Fibroblast of lung (primary cell): ENCODE data around the gene ZNF273.

Experiments used
- CTCF ChIP-seq, 2 donors: IDR thresholded peaks in 1 of 2; conservative IDR thresholded peaks in 1 of 2; 1 replicate in 1 of 2; 2 replicates in 1 of 2; pipeline ENCODE4 v1.5.1; 2011 to 2012; ENCODE audit warnings: low read length in 2 of 2, control low read depth in 1 of 2, inconsistent platforms in 1 of 2, low read depth in 1 of 2, mild to moderate bottlenecking in 1 of 2
- EZH2 ChIP-seq: IDR thresholded peaks from 2 replicates; pipeline ENCODE4 v1.5.1; 2012; ENCODE audit warnings: low read length, control low read depth, mild to moderate bottlenecking; ENCODE audit errors: missing control alignments

GRCh38 chr7:64881461-64882287 lies 21.4 kb upstream of the ZNF273 start:
- TF ChIP-seq CTCF (conservative IDR thresholded peaks at IDR 0.05 in 1 of 2, IDR thresholded peaks at IDR 0.05 in 1 of 2; ENCODE audit: low read depth in 1 of 2, low read length in 2 of 2) (no peak), EZH2 (no peak)
